Measurements from ENCODE around the gene DHX34. TPM values are rescaled to one million over a fixed set of nuclear protein-coding genes. Genes with fewer than 3 reads are reported as not detected.
"Not testable (repeated sequence)": the region's sequence is repeated elsewhere in the genome, so short reads cannot be mapped to it uniquely, and the experiment has no call there.

DHX34 gene
- total RNA-seq, 8 experiments from 2014 or later = 9.4 to 24.5 (median 12.9) TPM

DNA sequence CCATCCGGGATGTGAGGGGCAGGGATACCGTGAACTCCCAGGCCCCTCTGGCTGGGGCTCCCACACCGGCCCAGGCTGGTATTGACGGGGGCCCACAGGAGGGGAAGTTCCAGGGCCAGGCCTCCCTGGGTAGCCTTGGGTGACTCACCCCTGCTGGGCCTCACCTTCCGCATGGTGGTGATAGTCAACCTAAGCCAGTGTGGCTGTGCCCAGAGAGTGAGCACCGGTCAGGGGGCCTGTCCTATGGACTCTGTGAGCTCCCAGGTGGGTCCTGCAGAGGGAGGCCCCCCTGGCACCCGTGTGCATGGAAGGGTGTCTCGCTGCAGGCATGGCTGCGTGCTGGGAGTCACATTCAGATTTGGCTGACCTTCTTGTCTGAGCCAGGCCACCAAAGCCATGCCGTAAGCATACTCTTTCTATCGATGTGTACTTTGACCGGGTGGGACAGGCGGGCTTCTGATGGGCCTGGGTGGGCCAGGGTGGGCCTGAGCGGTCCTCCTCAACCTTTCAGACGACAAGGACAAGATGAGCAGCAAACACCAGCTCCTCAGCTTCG, 27.6 kb downstream of the DHX34 start:
- Histone ChIP-seq H3K4me3 (no peak overlapping the region), H3K27ac (no peak overlapping the region), H3K4me1 (replicated peaks in 1 of 2) (no peaks in the 10 kb centered on the region)
- 80 to 100% methylated on average over 1 to 2 of the region's 16 CpGs; no CpG with 5 or more reads in 8 of the 10 experiments for WGBS, 10 experiments
- peak in 4 of 8 experiments; percentile 11 to 20 (median 17) for ATAC-seq (replicated peaks in 6 of 8)
- in situ Hi-C loops (cut with MboI; ENCODE audit: low pct_unique_long_range_greater_than_20kb in 2 of 9, low sequenced_read_pairs in 9 of 9, unreplicated experiment in 9 of 9) = no loop called here

DNA sequence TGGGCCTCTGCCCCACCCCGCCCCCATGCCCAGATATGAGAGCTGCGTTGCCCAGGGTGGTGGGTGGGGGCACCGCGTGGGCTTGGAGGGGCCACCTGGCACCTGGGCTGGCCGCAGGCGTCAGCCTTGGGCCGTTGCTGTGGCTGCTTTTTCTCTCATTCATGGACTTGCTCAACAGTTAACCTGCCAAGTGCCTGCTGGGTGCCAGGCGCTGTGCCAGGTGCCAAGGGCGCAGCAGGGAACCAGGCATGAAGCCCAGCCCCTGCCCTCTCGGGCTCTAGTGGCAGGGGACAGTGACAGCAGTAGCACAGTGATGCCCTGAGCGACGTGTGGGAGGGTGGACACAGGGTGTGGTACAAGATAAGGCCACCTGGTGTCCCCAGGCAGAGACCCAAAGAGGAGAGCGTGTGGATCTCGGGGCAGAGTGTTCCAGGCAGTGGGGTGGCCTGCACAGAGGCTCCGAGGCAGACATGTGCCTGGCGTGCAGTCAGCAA, 28.1 kb downstream of the DHX34 start:
- Histone ChIP-seq H3K4me3 (no peak overlapping the region), H3K27ac (no peak overlapping the region), H3K4me1 (replicated peaks in 1 of 2) (no peaks in the 10 kb centered on the region)
- ATAC-seq (replicated peaks in 6 of 8) = peak in 1 of 8 experiments; percentile 12
- 80 to 93% methylated on average over 1 to 6 of the region's 16 CpGs; no CpG with 5 or more reads in 8 of the 10 experiments for WGBS, 10 experiments
- in situ Hi-C loops (cut with MboI; ENCODE audit: low pct_unique_long_range_greater_than_20kb in 2 of 9, low sequenced_read_pairs in 9 of 9, unreplicated experiment in 9 of 9) = no loop called here

DNA sequence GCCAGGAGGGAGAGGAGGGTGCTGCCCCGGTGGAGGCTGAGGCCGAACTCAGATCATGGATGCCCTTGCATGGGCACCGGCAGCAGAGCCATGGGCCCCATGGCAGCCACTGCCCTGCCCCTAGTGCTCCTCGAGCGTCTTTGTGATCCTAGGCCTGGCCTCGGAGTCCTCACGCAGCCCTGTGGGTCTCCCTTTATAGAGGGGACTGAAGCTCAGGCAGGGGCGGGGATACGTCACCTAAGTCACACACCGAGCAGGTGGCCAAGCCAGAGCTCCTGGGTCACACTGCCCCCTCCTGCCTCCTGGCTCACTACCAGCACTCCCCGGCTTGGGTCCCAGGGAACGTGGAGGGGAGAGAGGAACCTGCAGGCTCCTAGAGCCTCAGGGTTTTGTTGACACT, 28.7 kb downstream of the DHX34 start:
- no peak for ATAC-seq (replicated peaks in 6 of 8)
- Histone ChIP-seq H3K4me3 (no peak overlapping the region), H3K4me1 (replicated peaks in 1 of 2) (no peaks in the 10 kb centered on the region), H3K27ac (no peak overlapping the region)
- in situ Hi-C loops (cut with MboI; ENCODE audit: low pct_unique_long_range_greater_than_20kb in 2 of 9, low sequenced_read_pairs in 9 of 9, unreplicated experiment in 9 of 9) = no loop called here
- 60 to 94% (median 80%) methylated on average over 1 to 9 of the region's 12 CpGs; no CpG with 5 or more reads in 5 of the 10 experiments for WGBS, 10 experiments

DNA sequence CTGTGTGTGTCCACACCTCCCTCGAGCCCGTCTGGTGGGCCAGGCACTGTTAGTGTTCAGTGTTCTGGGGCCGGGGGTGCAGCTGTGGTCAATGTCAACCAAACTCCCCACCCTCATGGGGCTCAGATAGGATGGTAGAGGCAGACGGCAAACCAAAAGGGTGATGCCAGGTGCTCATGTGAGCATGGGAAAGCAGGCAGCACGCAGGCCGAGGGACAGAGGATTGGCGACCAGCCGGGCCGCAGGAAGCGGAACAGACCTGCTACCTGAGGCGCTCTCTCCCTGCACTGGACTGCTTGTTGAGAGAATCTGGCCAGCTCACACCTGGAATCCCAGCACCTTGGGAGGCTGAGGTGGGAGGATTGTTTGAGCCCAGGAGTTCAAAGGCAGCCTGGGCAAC, 29.1 kb downstream of the DHX34 start:
- H3K27ac ChIP-seq = no peak overlapping the region
- 79 to 100% (median 96%) methylated on average over 2 to 9 of the region's 11 CpGs; no CpG with 5 or more reads in 5 of the 10 experiments for WGBS, 10 experiments
- no peak overlapping the region for H3K4me3 ChIP-seq
- in situ Hi-C loops (cut with MboI; ENCODE audit: low pct_unique_long_range_greater_than_20kb in 2 of 9, low sequenced_read_pairs in 9 of 9, unreplicated experiment in 9 of 9) = no loop called here
- no peak for ATAC-seq (replicated peaks in 6 of 8)
- no peaks in the 10 kb centered on the region for H3K4me1 ChIP-seq (replicated peaks in 1 of 2)

DNA sequence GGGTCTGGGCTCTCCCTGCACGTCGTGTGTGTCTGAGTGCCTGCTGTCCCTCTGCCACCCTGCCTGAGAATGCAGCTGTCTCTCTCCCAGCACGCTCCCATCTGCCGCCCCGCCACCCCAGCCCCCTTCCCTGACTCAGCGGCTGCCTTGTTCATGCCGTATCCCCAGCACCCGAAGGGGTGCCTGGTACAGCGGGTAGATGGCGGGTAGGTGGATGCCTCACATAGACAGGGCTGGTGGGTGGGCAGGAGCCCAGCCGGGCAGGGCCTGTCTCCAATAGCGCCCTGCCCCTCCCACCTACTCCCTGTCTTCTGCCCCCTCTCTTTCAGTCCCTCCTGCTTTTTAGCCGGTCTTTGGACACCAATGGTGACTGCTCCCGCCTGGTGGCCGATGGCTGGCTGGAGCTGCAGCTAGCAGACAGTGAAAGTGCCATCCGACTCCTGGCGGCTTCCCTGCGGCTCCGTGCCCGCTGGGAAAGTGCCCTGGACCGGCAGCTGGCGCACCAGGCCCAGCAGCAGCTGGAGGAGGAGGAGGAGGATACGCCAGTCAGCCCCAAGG, 30.3 kb downstream of the DHX34 start:
- Histone ChIP-seq H3K27ac (no peak overlapping the region), H3K4me1 (replicated peaks in 1 of 2) (peaks cover 0 to 3% of the 10 kb centered on the region in 2 donors), H3K4me3 (no peak overlapping the region)
- WGBS, 10 experiments = 80 to 100% (median 91%) methylated on average over 1 to 13 of the region's 23 CpGs; no CpG with 5 or more reads in 5 of the 10 experiments
- in situ Hi-C loops (cut with MboI; ENCODE audit: low pct_unique_long_range_greater_than_20kb in 2 of 9, low sequenced_read_pairs in 9 of 9, unreplicated experiment in 9 of 9) = no loop called here
- ATAC-seq (replicated peaks in 6 of 8) = peak in 5 of 8 experiments; percentile 6 to 30 (median 17)

DNA sequence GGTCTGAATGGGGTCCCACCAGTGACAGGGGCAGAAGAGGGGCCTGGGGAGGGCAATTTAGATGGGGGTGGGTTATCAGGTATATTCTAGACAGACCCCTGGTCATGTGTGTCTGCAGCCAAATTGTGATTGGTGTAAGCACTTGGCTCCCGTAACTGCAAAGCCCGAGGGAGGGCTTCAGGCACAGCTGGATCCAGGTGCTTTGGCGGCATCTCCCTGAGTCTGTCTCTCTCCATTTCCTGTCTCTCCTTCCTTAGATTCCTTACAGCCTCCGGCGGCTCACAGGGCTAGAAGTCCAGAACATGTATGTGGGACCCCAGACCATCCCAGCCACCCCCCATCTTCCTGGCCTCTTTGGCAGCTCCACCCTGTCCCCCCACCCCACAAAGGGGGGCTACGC, 31.4 kb downstream of the DHX34 start:
- Histone ChIP-seq H3K4me3 (no peak overlapping the region), H3K4me1 (replicated peaks in 1 of 2) (peaks cover 0 to 3% of the 10 kb centered on the region in 2 donors), H3K27ac (no peak overlapping the region)
- in situ Hi-C loops (cut with MboI; ENCODE audit: low pct_unique_long_range_greater_than_20kb in 2 of 9, low sequenced_read_pairs in 9 of 9, unreplicated experiment in 9 of 9) = no loop called here
- no peak for ATAC-seq (replicated peaks in 6 of 8)
- 100% methylated on average over 1 to 2 of the region's 6 CpGs; no CpG with 5 or more reads in 8 of the 10 experiments for WGBS, 10 experiments

DNA sequence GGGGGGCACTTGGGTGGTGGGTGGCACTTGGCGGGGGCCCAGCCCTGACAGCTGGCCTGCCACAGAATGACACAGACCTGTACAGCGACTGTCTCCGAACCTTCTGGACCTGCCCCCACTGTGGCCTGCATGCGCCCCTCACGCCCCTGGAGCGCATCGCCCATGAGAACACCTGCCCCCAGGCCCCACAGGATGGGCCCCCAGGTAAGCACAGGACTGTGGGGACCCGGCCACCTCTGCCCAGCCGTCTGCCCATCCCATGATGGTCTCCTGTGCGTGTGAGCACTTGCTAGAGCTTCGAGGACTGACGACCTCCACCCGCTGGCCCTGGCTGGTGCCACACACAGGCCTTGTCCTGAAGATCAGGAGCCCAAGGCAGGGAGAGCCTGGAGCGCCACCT, 32.0 kb downstream of the DHX34 start:
- Histone ChIP-seq H3K4me1 (replicated peaks in 1 of 2) (peaks cover 0 to 3% of the 10 kb centered on the region in 2 donors), H3K27ac (no peak overlapping the region), H3K4me3 (no peak overlapping the region)
- in situ Hi-C loops (cut with MboI; ENCODE audit: low pct_unique_long_range_greater_than_20kb in 2 of 9, low sequenced_read_pairs in 9 of 9, unreplicated experiment in 9 of 9) = no loop called here
- WGBS, 10 experiments = 90 to 100% (median 96%) methylated on average over 2 to 5 of the region's 14 CpGs; no CpG with 5 or more reads in 7 of the 10 experiments
- ATAC-seq (replicated peaks in 6 of 8) = no peak

DNA sequence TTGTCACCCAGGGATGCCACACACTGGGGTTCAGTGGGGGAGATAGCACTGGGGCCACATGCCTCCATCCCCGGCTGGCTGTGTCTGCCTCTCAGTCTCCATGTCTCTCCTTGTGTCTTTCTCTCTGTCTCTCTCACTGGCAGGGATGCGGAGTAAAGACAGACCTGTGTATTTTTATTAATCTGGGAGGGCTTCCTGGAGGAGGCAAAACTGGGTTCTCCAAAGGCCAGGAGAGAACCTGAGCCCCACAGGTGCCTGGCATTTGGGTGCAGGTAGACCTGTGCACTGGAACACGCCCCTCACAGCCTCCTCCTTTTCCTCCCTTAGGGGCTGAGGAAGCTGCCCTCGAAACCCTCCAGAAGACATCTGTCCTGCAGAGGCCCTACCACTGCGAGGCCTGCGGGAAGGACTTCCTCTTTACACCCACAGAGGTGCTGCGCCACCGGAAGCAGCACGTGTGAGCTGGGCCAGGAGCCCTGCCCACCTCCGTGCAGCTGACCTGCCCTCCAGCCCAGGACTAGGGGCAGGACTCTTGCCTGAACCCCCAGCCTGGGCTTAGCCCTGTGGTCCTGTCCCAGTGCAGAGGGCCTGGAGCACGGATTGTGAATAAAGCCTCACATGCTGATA, 32.7 kb downstream of the DHX34 start:
- WGBS, 10 experiments = 96 to 100% (median 100%) methylated on average over 3 to 5 of the region's 11 CpGs; no CpG with 5 or more reads in 7 of the 10 experiments
- in situ Hi-C loops (cut with MboI; ENCODE audit: low pct_unique_long_range_greater_than_20kb in 2 of 9, low sequenced_read_pairs in 9 of 9, unreplicated experiment in 9 of 9) = no loop called here
- no peak overlapping the region for H3K4me3 ChIP-seq
- peaks cover 0 to 3% of the 10 kb centered on the region in 2 donors for H3K4me1 ChIP-seq (replicated peaks in 1 of 2)
- no peak overlapping the region for H3K27ac ChIP-seq
- ATAC-seq (replicated peaks in 6 of 8) = no peak

DNA sequence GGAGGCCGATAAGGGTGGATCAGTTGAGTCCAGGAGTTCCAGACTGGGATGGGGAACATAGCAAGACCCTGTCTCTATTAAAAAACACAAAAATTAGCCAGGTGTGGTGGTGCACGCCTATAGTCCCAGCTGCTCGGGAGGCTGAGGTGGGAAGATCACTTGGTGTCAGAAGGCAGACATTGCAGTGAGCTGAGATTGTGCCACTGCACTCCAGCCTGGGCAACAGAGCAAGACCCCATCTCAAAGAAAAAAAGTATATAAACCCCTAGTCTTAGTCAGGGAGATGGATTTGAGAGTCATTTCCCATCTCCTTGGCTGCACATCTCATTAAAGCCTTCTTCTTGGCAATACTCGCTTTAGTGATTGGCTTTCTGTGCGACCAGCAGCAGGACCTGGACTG, 34.8 kb downstream of the DHX34 start:
- H3K27ac ChIP-seq; ATAC-seq (replicated peaks in 6 of 8); H3K4me1 ChIP-seq (replicated peaks in 1 of 2); H3K4me3 ChIP-seq; in situ Hi-C loops (cut with MboI; ENCODE audit: low pct_unique_long_range_greater_than_20kb in 2 of 9, low sequenced_read_pairs in 9 of 9, unreplicated experiment in 9 of 9): not testable (repeated sequence)
- 10 to 100% (median 83%) methylated on average over 1 to 5 of the region's 5 CpGs; no CpG with 5 or more reads in 3 of the 10 experiments for WGBS, 10 experiments

DNA sequence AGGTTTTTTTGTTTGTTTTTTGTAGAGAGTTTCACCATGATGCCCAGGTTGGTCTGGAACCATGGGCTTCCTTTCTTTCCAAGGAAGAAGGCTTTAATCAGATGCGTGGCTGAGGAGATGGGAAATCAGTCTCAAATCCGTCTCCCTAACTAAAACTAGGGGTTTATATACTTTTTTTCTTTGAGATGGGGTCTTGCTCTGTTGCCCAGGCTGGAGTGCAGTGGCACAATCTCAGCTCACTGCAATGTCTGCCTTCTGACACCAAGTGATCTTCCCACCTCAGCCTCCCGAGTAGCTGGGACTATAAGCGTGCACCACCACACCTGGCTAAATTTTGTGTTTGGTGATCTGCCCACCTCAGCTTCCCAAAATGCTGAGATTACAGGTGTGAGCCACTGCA, 35.4 kb downstream of the DHX34 start:
- in situ Hi-C loops (cut with MboI; ENCODE audit: low pct_unique_long_range_greater_than_20kb in 2 of 9, low sequenced_read_pairs in 9 of 9, unreplicated experiment in 9 of 9); H3K27ac ChIP-seq; ATAC-seq (replicated peaks in 6 of 8); H3K4me1 ChIP-seq (replicated peaks in 1 of 2); H3K4me3 ChIP-seq: not testable (repeated sequence)
- 92 to 100% (median 100%) methylated on average over 1 to 2 of the region's 4 CpGs; no CpG with 5 or more reads in 6 of the 10 experiments for WGBS, 10 experiments

DNA sequence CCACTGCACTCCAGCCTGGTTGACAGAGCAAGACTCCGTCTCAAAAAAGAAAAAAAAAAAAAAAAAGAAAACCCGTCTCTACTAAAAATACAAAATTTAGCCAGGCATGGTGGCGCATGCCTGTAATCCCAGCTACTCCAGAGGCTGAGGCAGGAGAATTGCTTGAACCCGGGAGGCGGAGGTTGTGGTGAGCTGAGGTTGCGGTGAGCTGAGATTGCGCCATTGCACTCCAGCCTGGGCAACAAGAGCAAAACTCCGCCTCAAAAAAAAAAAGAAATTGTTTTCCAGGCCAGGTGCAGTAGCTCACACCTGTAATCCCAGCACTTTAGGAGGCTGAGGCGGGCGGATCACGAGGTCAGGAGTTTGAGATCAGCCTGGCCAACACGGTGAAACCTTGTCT, 37.5 kb downstream of the DHX34 start:
- H3K4me1 ChIP-seq (replicated peaks in 1 of 2); in situ Hi-C loops (cut with MboI; ENCODE audit: low pct_unique_long_range_greater_than_20kb in 2 of 9, low sequenced_read_pairs in 9 of 9, unreplicated experiment in 9 of 9); ATAC-seq (replicated peaks in 6 of 8); H3K4me3 ChIP-seq; H3K27ac ChIP-seq: not testable (repeated sequence)
- WGBS, 10 experiments = 74 to 100% (median 95%) methylated on average over 4 to 10 of the region's 12 CpGs; no CpG with 5 or more reads in 2 of the 10 experiments

DNA sequence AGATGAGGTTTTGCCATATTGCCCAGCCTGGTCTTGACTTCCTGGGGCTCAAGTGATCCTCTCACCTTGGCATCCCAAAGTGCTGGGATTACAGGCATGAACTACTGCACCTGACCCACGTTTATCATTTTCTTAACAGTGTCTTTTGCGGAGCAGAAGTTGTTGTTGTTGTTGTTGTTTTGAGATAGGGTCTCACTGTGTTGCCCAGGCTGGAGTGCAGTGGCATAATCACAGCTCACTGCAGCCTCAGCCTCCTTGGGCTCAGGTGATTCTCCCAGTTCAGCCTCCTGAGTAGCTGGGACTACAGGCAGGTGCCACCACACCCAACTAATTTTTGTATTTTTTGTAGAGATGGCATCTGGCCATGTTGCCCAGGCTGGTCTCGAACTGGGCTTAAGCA, 38.5 kb downstream of the DHX34 start:
- 57 to 100% (median 97%) methylated on average over 1 to 3 of the region's 3 CpGs; no CpG with 5 or more reads in 2 of the 10 experiments for WGBS, 10 experiments
- ATAC-seq (replicated peaks in 6 of 8); in situ Hi-C loops (cut with MboI; ENCODE audit: low pct_unique_long_range_greater_than_20kb in 2 of 9, low sequenced_read_pairs in 9 of 9, unreplicated experiment in 9 of 9); H3K4me3 ChIP-seq; H3K27ac ChIP-seq; H3K4me1 ChIP-seq (replicated peaks in 1 of 2): not testable (repeated sequence)

DNA sequence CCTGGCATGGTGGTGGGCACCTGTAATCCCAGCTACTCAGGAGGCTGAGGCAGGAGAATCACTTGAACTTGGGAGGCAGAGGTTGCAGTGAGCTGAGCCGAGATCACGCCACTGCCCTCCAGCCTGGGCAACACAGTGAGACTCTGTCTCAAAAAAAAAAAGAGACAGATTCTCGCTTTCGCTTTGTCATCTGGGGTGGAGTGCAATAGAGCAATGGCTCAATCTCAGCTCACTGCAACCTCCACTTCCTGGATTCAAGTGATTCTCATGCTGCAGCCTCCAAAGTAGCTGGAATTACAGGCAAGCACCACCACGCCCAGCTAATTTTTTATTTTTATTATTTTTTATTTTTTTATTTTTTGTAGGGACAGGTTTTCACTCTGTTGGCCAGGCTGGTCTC, 39.6 kb downstream of the DHX34 start:
- in situ Hi-C loops (cut with MboI; ENCODE audit: low pct_unique_long_range_greater_than_20kb in 2 of 9, low sequenced_read_pairs in 9 of 9, unreplicated experiment in 9 of 9) = not testable (repeated sequence)
- ATAC-seq (replicated peaks in 6 of 8) = peak in 2 of 8 experiments; percentile 19 to 34
- 0 to 92% (median 74%) methylated on average over 1 to 4 of the region's 5 CpGs; no CpG with 5 or more reads in 1 of the 10 experiments for WGBS, 10 experiments

More for the DNA sequence above, 39.6 kb downstream of the DHX34 start:
- H3K4me3 ChIP-seq; H3K4me1 ChIP-seq (replicated peaks in 1 of 2); H3K27ac ChIP-seq: not testable (repeated sequence)
